Fibroblast of skin of right quadriceps (primary cell): Measurements from ENCODE around the gene KIF9.
"Not testable (repeated sequence)": the region's sequence is repeated elsewhere in the genome, so short reads cannot be mapped to it uniquely, and the experiment has no call there.

Source experiments
- DNase-seq: peaks from one replicate; pipeline ENCODE4 v3.0.0-alpha.2; 2013

KIF9 gene

GRCh38 chr3:47247131-47248064 lies 35.2 kb downstream of the KIF9 start:
- no peak for DNase-seq

- DNase-seq: no peak
Observed at GRCh38 chr3:47245271-47245670, 37.3 kb downstream of the KIF9 start.

GRCh38 chr3:47244531-47245100 lies 38.0 kb downstream of the KIF9 start:
- DNase-seq: no peak

- DNase-seq: no peak
Observed at GRCh38 chr3:47243419-47244147, 39.0 kb downstream of the KIF9 start.

- DNase-seq: no peak
Observed at GRCh38 chr3:47239929-47240328, 42.7 kb downstream of the KIF9 start.

- DNase-seq: no peak
Observed at GRCh38 chr3:47238017-47238416, 44.6 kb downstream of the KIF9 start.

- DNase-seq: no peak
Observed at GRCh38 chr3:47228088-47228487, 54.5 kb downstream of the KIF9 start.

- DNase-seq: no peak
Observed at GRCh38 chr3:47227678-47228077, 54.9 kb downstream of the KIF9 start.

- peak; percentile 66 for DNase-seq
Observed at GRCh38 chr3:47225310-47225906, 57.2 kb downstream of the KIF9 start.

- no peak for DNase-seq
Observed at GRCh38 chr3:47223755-47224154, 58.8 kb downstream of the KIF9 start.

GRCh38 chr3:47221798-47222197 lies 60.8 kb downstream of the KIF9 start:
- no peak for DNase-seq

GRCh38 chr3:47210863-47211405 lies 71.7 kb downstream of the KIF9 start:
- DNase-seq: no peak

GRCh38 chr3:47206022-47206421 lies 76.6 kb downstream of the KIF9 start:
- not testable (repeated sequence) for DNase-seq

GRCh38 chr3:47204875-47205274 lies 77.7 kb downstream of the KIF9 start:
- DNase-seq: no peak

- no peak for DNase-seq
Observed at GRCh38 chr3:47202542-47202941, 80.1 kb downstream of the KIF9 start.

GRCh38 chr3:47197287-47197686 lies 85.3 kb downstream of the KIF9 start:
- no peak for DNase-seq

GRCh38 chr3:47194994-47195393 lies 87.6 kb downstream of the KIF9 start:
- no peak for DNase-seq

- DNase-seq: peak; percentile 15
Observed at GRCh38 chr3:47193871-47194859, 88.4 kb downstream of the KIF9 start.

- no peak for DNase-seq
Observed at GRCh38 chr3:47186285-47186684, 96.3 kb downstream of the KIF9 start.

GRCh38 chr3:47181685-47182084 lies 100.9 kb downstream of the KIF9 start:
- DNase-seq: not testable (repeated sequence)

GRCh38 chr3:47180011-47180410 lies 102.6 kb downstream of the KIF9 start:
- DNase-seq: not testable (repeated sequence)
